ENCODE measurements around the gene ADIPOQ. TPM values are rescaled to one million over a fixed set of nuclear protein-coding genes. Genes with fewer than 3 reads are reported as not detected.

The ADIPOQ gene
- total and polyA plus RNA-seq, 2 of the 4 experiments (the other 2 are of a cell fraction): not detected

GRCh38 chr3:186806089-186807055 lies 36.1 kb upstream of the ADIPOQ start, which contains the start of gene RFC4 (continued):
- no peak for TF ChIP-seq BHLHE40 (IDR thresholded peaks at IDR 0.05; ENCODE audit: low read depth, low read length)
- TF ChIP-seq USF2 (IDR thresholded peaks at IDR 0.05; ENCODE audit: low read depth, low read length): peak; percentile 14; the same call in 1 of the 2 replicates
